ENCODE measurements around the gene C22orf39. TPM values are rescaled to one million over a fixed set of nuclear protein-coding genes. Genes with fewer than 3 reads are reported as not detected.
A peak's percentile ranks its signal among the peaks of the same experiment; 100 is the strongest.

Gene C22orf39
- total and polyA plus RNA-seq, 10 of the 15 experiments (the other 5 are each of a cell fraction or from before 2014, with no cell fraction given) = 6.7 to 47.0 (median 26.5) TPM

DNA sequence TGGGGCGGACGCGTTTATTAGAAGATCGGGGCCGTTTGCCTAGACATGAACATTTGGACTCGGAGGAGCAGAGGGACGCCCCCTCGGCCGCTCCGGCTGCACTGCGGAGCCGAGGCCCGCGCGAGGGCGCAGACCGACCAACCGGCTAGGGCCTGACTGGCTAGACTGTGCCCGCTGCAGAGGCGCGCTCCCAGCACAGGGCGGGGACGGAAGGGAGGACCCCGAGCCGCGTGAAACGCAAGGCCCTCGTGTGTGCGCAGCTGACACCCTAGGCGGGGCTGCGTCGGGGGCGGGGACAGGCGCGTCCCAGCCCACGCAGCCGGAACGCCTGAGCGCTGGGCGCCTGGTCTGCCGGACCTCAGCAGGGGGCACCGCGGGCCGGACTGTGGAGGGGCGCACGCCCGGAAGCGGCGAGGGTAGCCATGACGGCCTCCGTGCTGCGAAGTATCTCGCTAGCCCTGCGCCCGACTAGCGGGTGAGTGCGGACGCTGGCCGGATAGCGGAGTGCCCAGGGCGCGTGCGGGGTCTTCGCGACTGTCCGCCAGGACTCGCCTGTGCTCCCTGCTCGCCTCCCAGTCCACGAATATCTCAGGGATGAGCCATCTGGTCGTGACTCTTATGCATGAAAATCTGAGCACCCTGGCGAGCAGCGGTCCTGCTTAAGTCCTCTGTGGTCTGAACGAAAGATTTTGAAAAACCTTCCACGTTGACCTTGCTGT lies 15.2 kb downstream of the C22orf39 start, which contains the start of gene MRPL40 (continued):
- TF ChIP-seq TAF1 (IDR thresholded peaks at IDR 0.05; ENCODE audit: borderline replicate concordance, low read depth, low read length) (peak; percentile 77; the same call in 1 of the 2 replicates), NKRF (conservative IDR thresholded peaks at IDR 0.05) (peak; percentile 65), CREM (IDR thresholded peaks at IDR 0.05; ENCODE audit: low read depth) (peak; percentile 83), ZNF217 (IDR thresholded peaks at IDR 0.05) (no peak), IKZF1 (conservative IDR thresholded peaks at IDR 0.05) (peak; percentile 90), RAD51 (IDR thresholded peaks at IDR 0.05) (no peak), KLF5 (IDR thresholded peaks at IDR 0.05; ENCODE audit: partially characterized antibody) (peak; percentile 62), IRF4 (IDR thresholded peaks at IDR 0.05; ENCODE audit: low read depth, low read length) (no peak), SP1 (IDR thresholded peaks at IDR 0.05; ENCODE audit: low read depth, low read length) (peak; percentile 92), MEF2A (IDR thresholded peaks at IDR 0.05; ENCODE audit: insufficient read depth, low read depth, low read length) (peak; percentile 67), ZBTB40 (IDR thresholded peaks at IDR 0.05; ENCODE audit: borderline replicate concordance) (peak; percentile 96), NFYA (IDR thresholded peaks at IDR 0.05; ENCODE audit: borderline replicate concordance, low read depth, low read length) (no peak), RFX5 (IDR thresholded peaks at IDR 0.05; ENCODE audit: low read depth, low read length) (peak; percentile 66; the same call in 1 of the 2 replicates), WRNIP1 (IDR thresholded peaks at IDR 0.05; ENCODE audit: borderline replicate concordance, low read depth, low read length) (peak; percentile 98), NBN (IDR thresholded peaks at IDR 0.05) (peak; percentile 52; the same call in 1 of the 2 replicates), SREBF2 (IDR thresholded peaks at IDR 0.05; ENCODE audit: low read length) (peak; percentile 60; the same call in 1 of the 2 replicates), SMAD1 (IDR thresholded peaks at IDR 0.05; ENCODE audit: low read depth, partially characterized antibody) (peak; percentile 57), BACH1 (IDR thresholded peaks at IDR 0.05; ENCODE audit: borderline replicate concordance) (peak; percentile 91), ELK1 (IDR thresholded peaks at IDR 0.05; ENCODE audit: low read depth, low read length) (peak; percentile 89)
- TF ChIP-seq, protein P1, sequence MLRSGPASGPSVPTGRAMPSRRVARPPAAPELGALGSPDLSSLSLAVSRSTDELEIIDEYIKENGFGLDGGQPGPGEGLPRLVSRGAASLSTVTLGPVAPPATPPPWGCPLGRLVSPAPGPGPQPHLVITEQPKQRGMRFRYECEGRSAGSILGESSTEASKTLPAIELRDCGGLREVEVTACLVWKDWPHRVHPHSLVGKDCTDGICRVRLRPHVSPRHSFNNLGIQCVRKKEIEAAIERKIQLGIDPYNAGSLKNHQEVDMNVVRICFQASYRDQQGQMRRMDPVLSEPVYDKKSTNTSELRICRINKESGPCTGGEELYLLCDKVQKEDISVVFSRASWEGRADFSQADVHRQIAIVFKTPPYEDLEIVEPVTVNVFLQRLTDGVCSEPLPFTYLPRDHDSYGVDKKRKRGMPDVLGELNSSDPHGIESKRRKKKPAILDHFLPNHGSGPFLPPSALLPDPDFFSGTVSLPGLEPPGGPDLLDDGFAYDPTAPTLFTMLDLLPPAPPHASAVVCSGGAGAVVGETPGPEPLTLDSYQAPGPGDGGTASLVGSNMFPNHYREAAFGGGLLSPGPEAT (IDR thresholded peaks at IDR 0.05; ENCODE audit: low read depth) = peak; percentile 73; the same call in 1 of the 2 replicates
- TF ChIP-seq, protein P2, sequence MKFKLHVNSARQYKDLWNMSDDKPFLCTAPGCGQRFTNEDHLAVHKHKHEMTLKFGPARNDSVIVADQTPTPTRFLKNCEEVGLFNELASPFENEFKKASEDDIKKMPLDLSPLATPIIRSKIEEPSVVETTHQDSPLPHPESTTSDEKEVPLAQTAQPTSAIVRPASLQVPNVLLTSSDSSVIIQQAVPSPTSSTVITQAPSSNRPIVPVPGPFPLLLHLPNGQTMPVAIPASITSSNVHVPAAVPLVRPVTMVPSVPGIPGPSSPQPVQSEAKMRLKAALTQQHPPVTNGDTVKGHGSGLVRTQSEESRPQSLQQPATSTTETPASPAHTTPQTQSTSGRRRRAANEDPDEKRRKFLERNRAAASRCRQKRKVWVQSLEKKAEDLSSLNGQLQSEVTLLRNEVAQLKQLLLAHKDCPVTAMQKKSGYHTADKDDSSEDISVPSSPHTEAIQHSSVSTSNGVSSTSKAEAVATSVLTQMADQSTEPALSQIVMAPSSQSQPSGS (IDR thresholded peaks at IDR 0.05; ENCODE audit: low read length) = no peak; the same call in 1 of the 2 replicates
